LNCaP clone FGC (cell line): ENCODE results near the gene VEZF1.

ENCODE experiments used
- DNase-seq: peaks from one replicate; pipeline ENCODE4 v3.0.0-alpha.2; 2011; ENCODE audit warnings: low read depth
- H3K4me3 ChIP-seq: 2 replicates; pipeline ENCODE4 v1.5.1; 2011; ENCODE audit warnings: mild to moderate bottlenecking, low read depth, low read length, control low read depth
- TF ChIP-seq, protein P1 (sequence below): IDR thresholded peaks from 2 replicates; pipeline ENCODE4 v1.5.1; 2012; ENCODE audit warnings: mild to moderate bottlenecking; ENCODE audit not compliant: control insufficient read depth, insufficient read depth; ENCODE audit errors: extremely low read depth

The VEZF1 gene

GRCh38 chr17:57926723-57927047 is 61.4 kb downstream of the VEZF1 start:
- H3K4me3 ChIP-seq, result no peak overlapping the region

DNA sequence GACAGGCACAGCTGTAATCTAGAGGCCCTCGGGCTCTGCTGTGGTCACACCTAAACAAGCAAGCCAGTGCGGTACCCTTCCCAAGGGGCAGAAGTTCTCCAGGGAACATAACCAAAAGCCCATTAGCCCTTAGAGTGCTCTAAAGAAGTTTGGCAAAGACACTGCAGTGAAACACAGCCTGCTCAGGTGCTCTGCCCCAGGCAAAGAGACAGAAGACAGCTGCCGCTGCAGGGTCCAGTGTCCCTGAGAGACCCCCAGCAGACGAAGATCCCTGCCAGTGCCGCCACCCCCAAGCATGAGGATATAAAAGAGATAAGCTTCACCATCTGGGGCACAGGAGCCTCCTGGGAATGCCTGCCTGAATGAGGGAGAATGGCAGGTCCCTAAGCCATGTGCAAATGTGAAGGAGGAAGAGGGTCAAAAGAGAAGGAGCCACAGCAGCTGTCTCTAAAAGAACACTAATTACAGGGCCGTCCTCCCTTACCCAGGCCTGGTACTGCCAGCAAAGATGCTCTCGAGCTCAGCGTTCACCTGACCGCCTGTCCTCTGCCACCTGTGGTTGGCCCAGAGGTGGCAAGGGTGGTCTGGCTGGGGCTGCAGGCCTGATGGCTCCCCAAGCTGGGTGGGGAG is 62.6 kb downstream of the VEZF1 start:
- DNase-seq, result no peak
- TF ChIP-seq, protein P1, sequence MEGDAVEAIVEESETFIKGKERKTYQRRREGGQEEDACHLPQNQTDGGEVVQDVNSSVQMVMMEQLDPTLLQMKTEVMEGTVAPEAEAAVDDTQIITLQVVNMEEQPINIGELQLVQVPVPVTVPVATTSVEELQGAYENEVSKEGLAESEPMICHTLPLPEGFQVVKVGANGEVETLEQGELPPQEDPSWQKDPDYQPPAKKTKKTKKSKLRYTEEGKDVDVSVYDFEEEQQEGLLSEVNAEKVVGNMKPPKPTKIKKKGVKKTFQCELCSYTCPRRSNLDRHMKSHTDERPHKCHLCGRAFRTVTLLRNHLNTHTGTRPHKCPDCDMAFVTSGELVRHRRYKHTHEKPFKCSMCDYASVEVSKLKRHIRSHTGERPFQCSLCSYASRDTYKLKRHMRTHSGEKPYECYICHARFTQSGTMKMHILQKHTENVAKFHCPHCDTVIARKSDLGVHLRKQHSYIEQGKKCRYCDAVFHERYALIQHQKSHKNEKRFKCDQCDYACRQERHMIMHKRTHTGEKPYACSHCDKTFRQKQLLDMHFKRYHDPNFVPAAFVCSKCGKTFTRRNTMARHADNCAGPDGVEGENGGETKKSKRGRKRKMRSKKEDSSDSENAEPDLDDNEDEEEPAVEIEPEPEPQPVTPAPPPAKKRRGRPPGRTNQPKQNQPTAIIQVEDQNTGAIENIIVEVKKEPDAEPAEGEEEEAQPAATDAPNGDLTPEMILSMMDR, result no peak
- H3K4me3 ChIP-seq, result no peak overlapping the region

More at GRCh38 chr17:57926723-57927047, 61.4 kb downstream of the VEZF1 start:
- TF ChIP-seq, protein P1, result no peak
- DNase-seq, result no peak

- DNase-seq, result no peak
- TF ChIP-seq, protein P1, result no peak
- no peak overlapping the region for H3K4me3 ChIP-seq
Observed at GRCh38 chr17:57924677-57925076, 63.4 kb downstream of the VEZF1 start.
